GM12864 (cell line): ENCODE measurements around the gene OVOL3.

ENCODE experiments used
- DNase-seq: peaks from one replicate; pipeline ENCODE4 v3.0.0-alpha.2; 2011; ENCODE audit warnings: low read depth
- H3K4me3 ChIP-seq: 2 replicates; pipeline ENCODE4 v1.5.1; 2011; ENCODE audit warnings: mild to moderate bottlenecking, low read depth, low read length, control low read depth
- CTCF ChIP-seq: IDR thresholded peaks from 2 replicates; pipeline ENCODE4 v1.5.1; 2011; ENCODE audit warnings: low read depth, mild to moderate bottlenecking, moderate library complexity, low read length, control low read depth, inconsistent platforms; ENCODE audit errors: missing control alignments

Gene OVOL3

DNA sequence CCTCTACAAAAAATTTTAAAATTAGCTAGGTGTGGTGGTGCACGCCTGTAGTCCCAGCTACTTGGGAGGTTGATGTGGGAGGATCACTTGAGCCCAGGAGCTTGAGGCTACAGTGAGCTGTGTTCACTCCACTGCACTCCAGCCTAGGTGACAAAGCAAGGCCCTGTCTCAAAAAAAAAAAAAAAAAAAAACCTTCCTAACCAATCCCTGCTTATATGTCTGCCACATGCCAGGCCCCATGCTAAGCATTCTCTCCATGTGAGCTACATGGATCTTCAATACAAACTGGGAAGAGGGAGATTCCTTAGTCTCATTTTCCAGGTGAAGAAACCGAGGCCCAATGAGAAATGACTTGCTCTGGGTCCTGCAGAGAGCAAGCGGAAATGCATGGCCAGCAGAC lies 2.3 kb upstream of the OVOL3 start:
- DNase-seq, result no peak
- no peak overlapping the region for H3K4me3 ChIP-seq
- no peak for TF ChIP-seq CTCF

- no peak for DNase-seq
- no peak for TF ChIP-seq CTCF
- H3K4me3 ChIP-seq, result no peak overlapping the region
These were observed 227 bp downstream of the OVOL3 start for GRCh38 chr19:36111200-36111539.

GRCh38 chr19:36112678-36113077 lies 1.7 kb downstream of the OVOL3 start:
- DNase-seq, result no peak
- H3K4me3 ChIP-seq, result no peak overlapping the region
- TF ChIP-seq CTCF, result no peak

DNA sequence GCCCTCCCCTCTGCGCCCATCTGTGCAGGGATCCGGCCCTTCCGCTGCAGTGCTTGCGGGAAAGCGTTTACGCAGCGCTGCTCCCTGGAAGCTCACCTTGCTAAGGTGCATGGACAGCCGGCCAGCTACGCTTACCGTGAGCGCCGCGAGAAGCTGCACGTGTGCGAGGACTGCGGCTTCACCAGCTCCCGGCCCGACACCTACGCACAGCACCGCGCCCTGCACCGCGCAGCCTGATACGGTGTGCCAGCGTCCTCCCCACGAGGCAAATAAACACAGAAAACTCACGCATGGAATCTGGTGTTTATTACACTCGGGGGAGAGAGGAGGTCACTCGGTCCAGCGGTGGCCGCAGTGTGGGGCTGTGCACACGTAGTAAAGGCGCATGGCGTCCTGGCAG lies 2.5 kb downstream of the OVOL3 start:
- TF ChIP-seq CTCF, result no peak
- no peak for DNase-seq
- H3K4me3 ChIP-seq, result peak overlapping the region; percentile 69

DNA sequence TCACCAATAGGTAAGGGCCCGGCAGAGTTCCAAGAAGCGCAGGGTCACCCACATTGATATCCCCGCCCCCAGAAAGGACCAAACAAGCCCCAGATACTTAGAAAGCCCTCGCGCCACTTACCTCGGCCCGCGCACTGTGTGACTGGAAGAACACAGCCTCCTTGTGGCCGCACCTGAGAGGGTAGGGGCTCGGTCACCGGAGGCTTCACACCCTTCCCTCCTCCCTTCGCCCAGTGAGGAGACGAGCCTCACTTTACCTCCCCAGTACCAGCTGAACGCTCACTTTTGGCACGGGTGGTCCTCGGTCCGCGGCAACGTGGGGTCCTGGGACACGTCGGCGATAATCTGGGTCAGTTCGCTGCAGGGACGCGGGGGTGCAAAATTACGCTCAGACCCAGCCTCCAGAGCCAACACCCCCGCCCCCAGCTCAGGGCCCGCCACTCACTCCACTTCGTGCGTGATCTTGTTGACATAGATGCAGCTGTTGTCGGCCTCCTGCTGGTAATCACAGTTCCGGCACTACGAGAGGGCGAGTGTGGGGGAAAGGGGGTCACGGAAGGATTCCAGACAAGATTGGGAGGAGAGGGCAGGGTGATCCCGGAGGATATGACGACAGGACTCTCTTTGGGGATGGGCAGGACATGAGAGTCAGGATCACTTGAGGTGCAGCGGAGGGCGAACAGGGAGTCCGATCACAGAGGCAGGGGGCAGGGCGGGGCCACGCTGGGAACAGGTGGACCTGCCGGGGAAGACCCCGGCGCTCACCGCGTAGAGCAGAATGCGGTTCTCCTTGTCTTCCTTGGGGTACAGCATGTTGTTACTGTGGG lies 3.2 kb downstream of the OVOL3 start:
- no peak for DNase-seq
- TF ChIP-seq CTCF, result peak; percentile 25
- peak overlapping the region; percentile 69 for H3K4me3 ChIP-seq

DNA sequence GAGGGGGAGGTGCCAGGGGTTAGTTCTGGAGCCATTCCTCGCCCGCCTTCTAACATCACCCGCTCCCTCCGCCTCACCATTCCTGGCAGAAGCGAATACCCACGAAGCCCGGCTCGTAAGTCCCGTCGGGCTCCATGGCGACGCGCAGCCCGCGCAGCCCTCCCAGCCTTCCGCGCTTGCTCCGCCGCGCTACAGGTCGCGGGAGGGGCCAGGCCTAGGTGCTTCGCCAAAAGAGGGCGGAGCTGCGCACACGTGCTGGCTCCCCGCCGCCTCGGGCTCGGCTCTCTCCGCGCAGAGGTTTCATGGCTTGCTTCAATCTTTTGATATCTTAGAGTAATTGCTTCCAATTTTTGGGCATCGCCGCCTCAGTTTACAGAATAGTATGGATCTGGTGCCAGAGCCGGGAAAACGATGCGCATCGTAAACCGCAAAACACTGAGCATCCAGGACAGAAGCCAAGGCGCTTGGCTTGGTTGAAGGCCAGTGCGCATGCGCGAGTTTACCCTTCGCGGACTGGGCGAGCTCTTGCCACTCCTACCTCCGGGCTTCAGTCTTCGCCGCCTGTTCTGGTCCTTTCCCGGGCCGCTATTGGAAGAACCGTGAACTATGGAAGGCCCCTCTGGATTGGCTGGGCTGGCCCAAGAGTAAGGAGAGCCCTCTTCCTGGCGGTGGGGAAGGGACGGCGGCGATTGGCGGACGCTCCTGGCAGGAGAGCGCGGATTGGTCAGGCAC lies 3.9 kb downstream of the OVOL3 start, which contains the start of gene POLR2I:
Gene POLR2I, minus strand, starts transcription at position 155 of the 732 bp plus-strand sequence. Its CDS starts 19 bp downstream, at position 136.
- peak within 1 kb of the TSS; percentile 69 for H3K4me3 ChIP-seq
- DNase-seq, result peak; percentile 99
- TF ChIP-seq CTCF, result no peak
